Endothelial cell of umbilical vein (primary cell): ENCODE measurements around the gene NUAK1.

Source experiments
- CTCF ChIP-seq, 2 donors: IDR thresholded peaks; 1 replicate in 1 of 2; 2 replicates in 1 of 2; pipeline ENCODE4 v1.5.1; 2011; ENCODE audit warnings: low read length in 2 of 2, mild to moderate bottlenecking in 2 of 2, moderate library complexity in 2 of 2, control low read depth in 1 of 2, inconsistent platforms in 1 of 2, low read depth in 1 of 2; ENCODE audit not compliant: insufficient read depth in 1 of 2; ENCODE audit errors: extremely low read depth in 1 of 2
- EZH2 ChIP-seq: IDR thresholded peaks from 2 replicates; pipeline ENCODE4 v1.6.1; 2012; ENCODE audit warnings: borderline replicate concordance, low read depth, mild to moderate bottlenecking, moderate library complexity, low read length, inconsistent platforms; ENCODE audit not compliant: severe bottlenecking
- MAX ChIP-seq: IDR thresholded peaks from 2 replicates; pipeline ENCODE4 v1.6.1; 2011; ENCODE audit not compliant: insufficient read depth, insufficient read length
- POLR2A ChIP-seq: IDR thresholded peaks from 2 replicates; pipeline ENCODE4 v1.6.1; 2012; ENCODE audit warnings: low read depth, mild to moderate bottlenecking, control low read depth, low read length
- POLR2AphosphoS5 ChIP-seq: IDR thresholded peaks from 2 replicates; pipeline ENCODE4 v1.6.1; 2012; ENCODE audit warnings: low read depth, mild to moderate bottlenecking, control low read depth, low read length, moderate library complexity; ENCODE audit not compliant: insufficient read depth

GRCh38 chr12:106108185-106108835, 30.4 kb downstream of the NUAK1 start:
- no peak for TF ChIP-seq POLR2AphosphoS5
- TF ChIP-seq POLR2A, result no peak
- no peak for TF ChIP-seq CTCF (IDR thresholded peaks at IDR 0.05; ENCODE audit: extremely low read depth in 1 of 2, insufficient read depth in 1 of 2, low read depth in 1 of 2, low read length in 2 of 2)
- no peak for TF ChIP-seq MAX
- TF ChIP-seq EZH2, result no peak
